OCI-LY3 (cell line): ENCODE measurements around the gene SMC1B.
"Not testable (repeated sequence)": the region's sequence is repeated elsewhere in the genome, so short reads cannot be mapped to it uniquely, and the experiment has no call there.

Experiments used
- H2AFZ ChIP-seq: fragments of 200-600, 300-600 bp; shearing (Covaris generic); 2 replicates; pipeline ENCODE4 v1.6.0; 2014; ENCODE audit warnings: antibody characterized with exemption, low read depth, low read length
- H3K27ac ChIP-seq: fragments of 200-600, 300-600 bp; sonication (generic); 2 replicates; pipeline ENCODE4 v1.5.1; 2014; ENCODE audit warnings: mild to moderate bottlenecking, low read length, moderate library complexity, mixed read lengths
- H3K27me3 ChIP-seq: fragments of 200-600, 300-600 bp; sonication (generic); 2 replicates; pipeline ENCODE4 v1.6.1; 2014; ENCODE audit warnings: low read depth, low read length, mixed read lengths
- H3K36me3 ChIP-seq: fragments of 200-600, 300-600 bp; sonication (generic); replicated peaks from 2 replicates; pipeline ENCODE3; 2014; ENCODE audit warnings: low read depth, low read length, mixed read lengths
- H3K4me1 ChIP-seq: fragments of 300-600, 200-600 bp; sonication (generic); 2 replicates; pipeline ENCODE4 v1.6.1; 2014; ENCODE audit warnings: low read length, mixed read lengths
- H3K4me2 ChIP-seq: fragments of 200-600, 300-600 bp; sonication (generic); 2 replicates; pipeline ENCODE4 v1.6.1; 2014; ENCODE audit warnings: low read length, mixed read lengths
- H3K4me3 ChIP-seq: fragments of 300-600, 200-600 bp; sonication (generic); 2 replicates; pipeline ENCODE4 v1.5.1; 2014; ENCODE audit warnings: antibody characterized with exemption, mild to moderate bottlenecking, low read length, moderate library complexity
- H3K79me2 ChIP-seq: fragments of 300-600, 200-600 bp; shearing (Covaris generic); 2 replicates; pipeline ENCODE4 v1.6.1; 2014; ENCODE audit warnings: mild to moderate bottlenecking, low read length, mixed read lengths
- H3K9ac ChIP-seq: fragments of 300-600, 200-600 bp; shearing (Covaris generic); 2 replicates; pipeline ENCODE4 v1.6.0; 2014; ENCODE audit warnings: mild to moderate bottlenecking, low read length, moderate library complexity
- H3K9me3 ChIP-seq: fragments of 200-600, 300-600 bp; shearing (Covaris generic); 2 replicates; pipeline ENCODE4 v1.6.1; 2014; ENCODE audit warnings: low read length, mixed read lengths; ENCODE audit not compliant: insufficient read depth
- H4K20me1 ChIP-seq: fragments of 200-600, 300-600 bp; sonication (generic); 2 replicates; pipeline ENCODE4 v1.6.1; 2016; ENCODE audit warnings: low read length, mixed read lengths; ENCODE audit not compliant: insufficient read depth
- CTCF ChIP-seq: fragments of 200-600, 300-600 bp; sonication (generic); IDR thresholded peaks from 2 replicates; pipeline ENCODE4 v1.5.1; 2014; ENCODE audit warnings: antibody characterized with exemption, low read length, low read depth
- EZH2phosphoT487 ChIP-seq: fragments of 200-600 bp; shearing (Covaris generic); IDR thresholded peaks from 2 replicates; pipeline ENCODE4 v1.6.1; 2018; ENCODE audit warnings: antibody characterized with exemption, mixed run types, low read depth

Gene SMC1B

GRCh38 chr22:45448431-45448830 is 35.0 kb upstream of the SMC1B start:
- Histone ChIP-seq H3K4me3 (no peak overlapping the region), H2AFZ (no peak overlapping the region), H3K9me3 (no peaks in the 10 kb centered on the region), H3K79me2 (no peaks in the 10 kb centered on the region), H3K4me1 (no peaks in the 10 kb centered on the region), H3K4me2 (no peak overlapping the region), H3K36me3 (no peaks in the 10 kb centered on the region), H3K9ac (no peak overlapping the region), H4K20me1 (no peaks in the 10 kb centered on the region), H3K27me3 (peaks cover 21% of the 10 kb centered on the region), H3K27ac (no peak overlapping the region)
- TF ChIP-seq EZH2phosphoT487 = no peak
- TF ChIP-seq CTCF = no peak

GRCh38 chr22:45447596-45447995 is 34.2 kb upstream of the SMC1B start:
- H3K4me3 ChIP-seq, H3K9ac ChIP-seq, H3K9me3 ChIP-seq, H2AFZ ChIP-seq, H3K4me1 ChIP-seq, H3K36me3 ChIP-seq, H3K79me2 ChIP-seq, H3K4me2 ChIP-seq, H3K27ac ChIP-seq, H4K20me1 ChIP-seq: not testable (repeated sequence)
- peaks cover 18% of the 10 kb centered on the region for H3K27me3 ChIP-seq

DNA sequence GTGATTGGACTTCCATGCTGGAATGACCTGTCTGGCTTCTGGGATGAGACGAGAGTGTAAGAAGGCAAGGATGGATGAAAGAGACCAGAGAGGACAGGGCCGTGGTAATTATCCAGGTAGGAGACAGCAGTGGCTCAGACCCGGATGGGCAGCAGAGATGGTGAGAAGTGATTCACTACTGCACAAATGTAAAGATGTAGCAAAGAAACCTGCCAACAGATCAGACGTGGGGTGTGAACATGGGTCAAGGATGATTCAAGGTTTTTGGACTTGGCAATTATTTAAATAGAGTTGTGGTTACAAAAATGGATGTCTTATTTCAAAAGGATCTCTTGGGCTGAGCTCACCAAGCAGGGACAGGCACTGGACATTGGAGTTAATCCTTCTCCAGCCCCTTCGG is 32.8 kb upstream of the SMC1B start:
- Histone ChIP-seq H3K27ac (no peak overlapping the region), H2AFZ (no peak overlapping the region), H3K4me3 (no peak overlapping the region), H3K27me3 (peaks cover 20% of the 10 kb centered on the region), H3K9ac (no peak overlapping the region), H4K20me1 (no peaks in the 10 kb centered on the region), H3K36me3 (no peaks in the 10 kb centered on the region), H3K4me2 (no peak overlapping the region), H3K79me2 (no peaks in the 10 kb centered on the region), H3K4me1 (no peaks in the 10 kb centered on the region), H3K9me3 (no peaks in the 10 kb centered on the region)
- TF ChIP-seq CTCF (no peak), EZH2phosphoT487 (no peak)

GRCh38 chr22:45445031-45445710 is 31.8 kb upstream of the SMC1B start:
- no peak overlapping the region for H3K4me3 ChIP-seq
- H3K79me2 ChIP-seq = no peaks in the 10 kb centered on the region
- no peaks in the 10 kb centered on the region for H3K9me3 ChIP-seq
- no peak overlapping the region for H3K27ac ChIP-seq
- H3K4me2 ChIP-seq = no peak overlapping the region
- no peak overlapping the region for H3K9ac ChIP-seq
- H3K27me3 ChIP-seq = peaks cover 19% of the 10 kb centered on the region; the same call in 1 of the 2 replicates
- H2AFZ ChIP-seq = no peak overlapping the region
- H3K36me3 ChIP-seq = no peaks in the 10 kb centered on the region
- H4K20me1 ChIP-seq = no peaks in the 10 kb centered on the region
- H3K4me1 ChIP-seq = 0 out of 2 replicates have a peak, but pooled peaks cover 6% of the 10 kb centered on the region
- TF ChIP-seq EZH2phosphoT487 (no peak), CTCF (no peak)
